NB4 (cell line): ENCODE data around the gene KRT72.

Experiments used
- DNase-seq: peaks from one replicate; pipeline ENCODE4 v3.0.0; 2010; ENCODE audit warnings: low read depth
- H3K4me3 ChIP-seq: one replicate; pipeline ENCODE4 v1.5.1; 2011; ENCODE audit warnings: mild to moderate bottlenecking, low read depth, low read length, moderate library complexity
- MYC ChIP-seq: IDR thresholded peaks from 2 replicates; pipeline ENCODE4 v1.6.1; 2011; ENCODE audit warnings: low read depth, low read length
- POLR2A ChIP-seq: IDR thresholded peaks from 2 replicates; pipeline ENCODE4 v1.6.1; 2011; ENCODE audit warnings: mild to moderate bottlenecking; ENCODE audit not compliant: insufficient read length; ENCODE audit errors: extremely low read depth
- TF ChIP-seq, protein P1 (sequence below): IDR thresholded peaks from 2 replicates; pipeline ENCODE4 v1.6.1; 2011; ENCODE audit warnings: low read depth, low read length
- TF ChIP-seq, protein P2 (sequence below): IDR thresholded peaks from one replicate; pipeline ENCODE4 v1.5.1; 2012; ENCODE audit warnings: low read depth, low read length

Gene KRT72

DNA sequence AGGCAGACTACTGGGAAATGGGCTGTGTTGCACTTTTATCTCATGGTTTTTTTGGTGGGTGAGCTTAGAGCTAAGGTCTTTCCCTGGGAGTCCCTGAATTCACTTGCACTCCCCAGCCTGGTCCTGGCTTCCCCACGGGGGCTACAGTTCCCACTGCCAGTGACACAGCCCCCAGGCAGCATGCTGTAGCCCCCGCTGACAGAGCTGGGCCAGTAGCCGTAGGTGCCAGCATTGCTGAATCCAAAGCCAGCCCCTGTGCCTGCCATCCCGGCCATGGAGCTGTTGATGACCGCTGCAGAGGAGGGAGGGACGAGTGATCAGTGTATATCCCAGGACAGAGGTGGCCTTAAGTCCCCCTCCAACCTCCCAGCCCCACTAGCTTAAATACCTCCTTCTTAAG is 6.9 kb upstream of the KRT72 start:
- TF ChIP-seq POLR2A, result no peak
- TF ChIP-seq, protein P1, sequence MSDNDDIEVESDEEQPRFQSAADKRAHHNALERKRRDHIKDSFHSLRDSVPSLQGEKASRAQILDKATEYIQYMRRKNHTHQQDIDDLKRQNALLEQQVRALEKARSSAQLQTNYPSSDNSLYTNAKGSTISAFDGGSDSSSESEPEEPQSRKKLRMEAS, result no peak
- no peak for TF ChIP-seq MYC
- H3K4me3 ChIP-seq, result no peak overlapping the region
- no peak for DNase-seq

DNA sequence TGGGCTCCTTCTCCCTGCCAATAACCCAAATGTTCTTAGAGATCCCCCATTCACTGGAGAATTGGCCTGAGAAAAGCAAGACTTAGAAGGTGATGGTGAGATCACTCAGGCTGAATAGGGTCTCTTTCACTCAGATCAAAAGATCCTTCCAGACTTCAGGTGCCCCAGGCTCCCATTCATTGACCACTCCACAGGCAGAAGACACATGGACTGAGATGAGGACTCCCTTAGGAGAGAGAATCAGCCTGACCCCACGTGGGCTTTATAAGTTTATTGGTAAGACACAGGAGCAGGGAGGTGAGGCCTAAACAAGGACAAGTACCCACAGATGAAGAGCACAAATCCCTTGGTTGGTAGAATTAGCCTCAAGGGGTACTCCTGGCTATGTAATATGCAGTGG is 6.1 kb upstream of the KRT72 start:
- no peak overlapping the region for H3K4me3 ChIP-seq
- no peak for TF ChIP-seq MYC
- TF ChIP-seq, protein P1, result no peak
- DNase-seq, result no peak

DNA sequence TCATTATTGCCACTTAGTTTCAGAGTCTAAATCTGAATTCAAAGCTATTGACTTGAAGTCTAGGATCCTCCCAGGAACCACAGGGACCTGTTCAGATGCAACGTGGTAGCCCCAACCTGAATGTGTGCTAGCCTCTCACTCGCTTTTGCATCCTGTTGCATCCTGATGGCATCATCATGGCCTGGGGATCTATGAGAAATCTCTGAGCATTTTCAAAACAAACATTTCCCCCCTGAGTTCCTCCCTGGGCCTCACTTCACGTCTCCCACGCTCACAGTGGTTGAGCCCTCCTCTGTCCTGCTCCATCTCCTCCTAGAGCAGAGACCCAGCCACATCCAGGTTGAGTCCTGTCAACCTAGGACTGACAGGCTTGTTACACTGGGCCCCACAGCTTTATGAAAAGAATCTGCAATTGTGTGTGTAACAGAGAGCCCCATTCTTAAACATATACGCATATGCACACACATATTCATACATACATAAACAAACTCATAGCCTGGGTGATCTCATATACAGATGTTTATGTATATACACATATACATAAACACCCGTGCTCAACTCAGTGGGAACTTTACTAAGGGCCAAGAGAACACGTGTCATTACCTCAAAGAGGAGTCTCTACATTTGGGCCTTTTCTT is 5.4 kb upstream of the KRT72 start:
- TF ChIP-seq MYC (no peak), POLR2A (no peak)
- TF ChIP-seq, protein P2, sequence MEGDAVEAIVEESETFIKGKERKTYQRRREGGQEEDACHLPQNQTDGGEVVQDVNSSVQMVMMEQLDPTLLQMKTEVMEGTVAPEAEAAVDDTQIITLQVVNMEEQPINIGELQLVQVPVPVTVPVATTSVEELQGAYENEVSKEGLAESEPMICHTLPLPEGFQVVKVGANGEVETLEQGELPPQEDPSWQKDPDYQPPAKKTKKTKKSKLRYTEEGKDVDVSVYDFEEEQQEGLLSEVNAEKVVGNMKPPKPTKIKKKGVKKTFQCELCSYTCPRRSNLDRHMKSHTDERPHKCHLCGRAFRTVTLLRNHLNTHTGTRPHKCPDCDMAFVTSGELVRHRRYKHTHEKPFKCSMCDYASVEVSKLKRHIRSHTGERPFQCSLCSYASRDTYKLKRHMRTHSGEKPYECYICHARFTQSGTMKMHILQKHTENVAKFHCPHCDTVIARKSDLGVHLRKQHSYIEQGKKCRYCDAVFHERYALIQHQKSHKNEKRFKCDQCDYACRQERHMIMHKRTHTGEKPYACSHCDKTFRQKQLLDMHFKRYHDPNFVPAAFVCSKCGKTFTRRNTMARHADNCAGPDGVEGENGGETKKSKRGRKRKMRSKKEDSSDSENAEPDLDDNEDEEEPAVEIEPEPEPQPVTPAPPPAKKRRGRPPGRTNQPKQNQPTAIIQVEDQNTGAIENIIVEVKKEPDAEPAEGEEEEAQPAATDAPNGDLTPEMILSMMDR, result no peak
- TF ChIP-seq, protein P1, result no peak
- DNase-seq, result no peak
- H3K4me3 ChIP-seq, result no peak overlapping the region

DNA sequence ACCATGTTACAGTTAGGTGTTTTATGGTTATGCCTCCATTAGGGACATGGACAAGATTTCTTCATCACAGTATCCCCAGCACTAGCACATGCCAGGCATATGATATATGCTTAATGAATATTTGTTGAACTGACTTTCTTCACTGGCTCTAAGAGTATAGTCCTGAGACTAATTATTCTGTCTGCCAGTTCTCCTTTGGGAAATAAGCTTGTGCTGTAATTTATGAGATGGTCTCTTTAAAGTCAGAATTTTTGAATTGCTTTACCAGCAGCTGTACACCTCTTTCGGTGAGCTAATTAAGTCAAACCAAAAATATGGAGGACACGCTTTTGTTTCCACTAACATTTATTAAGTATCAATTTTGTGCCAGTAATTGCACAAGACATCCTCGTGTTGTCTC is 4.8 kb upstream of the KRT72 start:
- TF ChIP-seq POLR2A, result no peak
- TF ChIP-seq MYC, result no peak
- TF ChIP-seq, protein P1, result no peak
- TF ChIP-seq, protein P2, result no peak
- no peak overlapping the region for H3K4me3 ChIP-seq
- DNase-seq, result no peak

DNA sequence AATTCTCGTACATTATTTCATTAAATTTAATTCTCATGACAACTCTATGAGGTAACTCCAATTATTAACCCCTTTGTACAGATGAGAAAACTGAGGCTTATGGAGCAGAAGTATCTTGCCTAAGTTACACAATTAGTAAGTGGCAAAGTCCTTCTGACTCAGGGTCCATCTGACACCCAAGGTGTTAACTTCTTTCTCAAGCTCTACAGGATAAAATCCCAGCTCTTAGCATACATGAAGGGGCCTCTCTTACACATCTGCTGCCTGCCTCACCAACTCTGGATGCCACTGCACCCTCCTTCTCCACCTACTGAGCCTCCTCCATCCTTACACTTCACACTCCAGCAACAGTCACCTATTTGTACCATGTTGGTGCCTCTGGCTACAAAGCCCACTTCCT is 4.3 kb upstream of the KRT72 start:
- H3K4me3 ChIP-seq, result no peak overlapping the region
- TF ChIP-seq MYC, result no peak
- DNase-seq, result no peak

DNA sequence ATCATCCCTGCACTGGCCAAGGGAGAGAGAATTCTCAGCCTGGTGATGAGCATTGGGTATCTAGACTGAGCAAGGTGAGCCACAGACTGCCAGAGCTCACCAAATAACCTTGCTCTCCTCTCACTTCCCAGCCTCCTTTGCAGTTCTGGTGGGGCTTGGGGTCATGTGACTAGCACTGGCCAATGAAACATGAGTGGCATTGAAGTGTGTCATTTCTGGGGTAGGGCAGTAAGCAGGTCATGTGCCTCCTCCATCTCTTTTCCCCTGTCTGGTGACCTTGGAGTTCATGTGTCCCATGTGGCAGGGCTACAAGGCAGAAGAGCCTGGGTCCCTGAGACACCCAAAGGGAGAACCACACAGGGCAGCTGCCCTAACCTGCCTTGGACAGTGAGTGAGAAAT is 3.6 kb upstream of the KRT72 start:
- TF ChIP-seq MYC (no peak), POLR2A (no peak)
- TF ChIP-seq, protein P2, result no peak
- TF ChIP-seq, protein P1, result no peak
- DNase-seq, result no peak
- H3K4me3 ChIP-seq, result no peak overlapping the region

DNA sequence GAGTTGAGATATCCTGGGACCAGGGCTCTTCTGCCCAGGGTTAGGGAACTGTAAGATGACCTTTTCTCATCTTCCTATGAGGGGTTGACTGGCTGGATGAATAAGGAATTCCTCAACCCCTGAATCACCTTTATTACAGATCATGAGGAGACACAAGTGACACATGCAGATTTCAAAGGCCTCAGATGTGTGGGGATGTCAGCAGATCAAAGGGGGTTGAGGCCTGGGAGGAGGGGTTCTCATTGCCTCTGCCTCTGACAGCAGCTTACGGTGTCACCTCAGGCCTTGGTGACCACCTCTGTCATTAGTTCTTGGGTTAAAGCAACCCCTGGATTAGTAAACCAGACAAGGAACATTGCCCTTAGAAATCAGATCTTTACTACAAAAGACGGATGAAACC is 2.1 kb upstream of the KRT72 start:
- H3K4me3 ChIP-seq, result no peak overlapping the region
- no peak for DNase-seq

More for the DNA sequence above, 2.1 kb upstream of the KRT72 start:
- TF ChIP-seq, protein P2, result no peak
- no peak for TF ChIP-seq POLR2A
- TF ChIP-seq, protein P1, result no peak
- no peak for TF ChIP-seq MYC
